Forelimb muscle (tissue), 1 donor: Measurements from ENCODE around the gene MFAP1. TPM values are rescaled to one million over a fixed set of nuclear protein-coding genes. Genes with fewer than 3 reads are reported as not detected.
"Not testable (repeated sequence)": the region's sequence is repeated elsewhere in the genome, so short reads cannot be mapped to it uniquely, and the experiment has no call there.

Source experiments
- DNase-seq: peaks from one replicate; pipeline ENCODE4 v3.0.0-alpha.2; 2013; ENCODE audit warnings: low read depth
- polyA plus RNA-seq: library from polyadenylated mRNA; unstranded; fragments of 120-200 nt; gene quantifications from one replicate; pipeline ENCODE4 v1.2.1, GENCODE V29; 2013; ENCODE audit not compliant: insufficient read length

The MFAP1 gene
- polyA plus RNA-seq, 1 donor: 30.3 TPM

DNA sequence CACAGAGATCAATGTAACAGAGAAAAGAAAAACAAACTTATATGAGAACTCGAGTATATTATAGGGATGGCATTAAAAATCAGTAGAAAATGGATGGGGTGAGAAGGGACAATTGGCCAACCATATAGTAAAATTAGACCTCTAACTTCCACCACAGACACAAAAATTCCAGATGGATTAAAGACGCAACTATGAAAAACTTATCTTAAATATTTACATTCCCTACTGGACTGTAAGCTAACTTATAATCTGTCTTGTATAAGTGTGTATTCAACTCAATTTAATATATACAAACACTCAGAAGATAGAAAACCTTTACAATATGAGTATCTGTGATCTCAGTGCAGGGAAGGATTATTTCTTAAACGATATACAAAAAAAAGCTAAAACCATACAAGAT is 3.0 kb downstream of the MFAP1 start:
- no peak for DNase-seq

- not testable (repeated sequence) for DNase-seq
These were observed 9.4 kb downstream of the MFAP1 start for GRCh38 chr15:43815064-43815463.

DNA sequence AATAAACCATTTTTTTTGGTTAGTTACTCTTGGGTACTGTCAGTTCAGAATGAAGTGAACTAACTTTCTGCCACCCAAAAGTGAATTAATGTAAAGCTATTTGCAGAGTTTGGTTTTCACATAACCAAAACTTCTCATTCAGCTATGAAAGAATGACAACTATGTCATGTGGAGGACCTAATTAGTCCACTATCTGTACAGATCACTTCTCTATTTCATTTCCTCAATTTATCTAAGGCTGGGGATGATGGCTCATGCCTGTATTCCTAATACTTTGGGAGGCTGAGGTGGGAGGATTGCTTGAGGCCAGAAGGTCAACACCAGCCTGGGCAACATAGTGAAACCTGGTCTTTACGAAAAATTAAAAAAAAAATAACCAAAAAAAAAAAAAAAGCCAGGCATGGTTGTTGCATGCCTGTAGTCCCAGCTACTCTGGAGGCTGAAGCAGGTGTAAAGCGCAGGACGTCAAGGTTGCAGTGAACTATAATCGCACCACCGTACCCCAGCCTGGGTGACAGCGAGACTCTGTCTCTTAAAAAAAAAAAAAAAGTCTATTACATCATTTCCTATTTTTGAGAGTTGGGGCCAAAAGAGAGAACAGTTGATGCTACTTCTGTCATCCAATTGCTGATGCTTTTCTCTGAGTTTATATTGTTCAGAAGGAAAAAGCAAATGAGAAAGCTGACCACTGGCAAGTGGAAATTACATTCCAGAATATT is 15.4 kb downstream of the MFAP1 start:
- DNase-seq: no peak

DNA sequence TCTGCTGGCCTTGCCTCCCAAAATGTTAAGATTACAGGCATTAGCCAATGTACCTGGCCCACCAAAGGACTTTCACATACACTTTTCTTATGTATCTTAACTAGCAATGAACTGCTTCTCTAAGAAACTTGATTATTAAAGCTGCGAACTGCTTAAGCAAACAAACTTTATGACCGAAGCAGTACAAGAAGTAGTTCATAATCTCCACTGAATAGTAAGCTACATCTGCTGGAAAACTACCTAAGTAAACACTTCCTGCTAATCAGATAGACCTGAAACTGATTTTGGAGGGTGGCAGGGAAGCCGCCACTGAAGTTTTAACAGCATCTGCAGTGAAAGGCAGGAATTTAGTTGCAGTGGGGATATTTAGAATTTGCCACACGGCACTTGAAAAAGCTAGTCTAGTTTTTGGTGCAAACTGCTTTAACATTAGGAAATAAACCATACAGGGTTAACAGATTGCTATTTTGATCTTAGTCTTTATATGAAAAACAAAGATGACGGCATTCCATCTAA is 16.0 kb downstream of the MFAP1 start:
- no peak for DNase-seq

DNA sequence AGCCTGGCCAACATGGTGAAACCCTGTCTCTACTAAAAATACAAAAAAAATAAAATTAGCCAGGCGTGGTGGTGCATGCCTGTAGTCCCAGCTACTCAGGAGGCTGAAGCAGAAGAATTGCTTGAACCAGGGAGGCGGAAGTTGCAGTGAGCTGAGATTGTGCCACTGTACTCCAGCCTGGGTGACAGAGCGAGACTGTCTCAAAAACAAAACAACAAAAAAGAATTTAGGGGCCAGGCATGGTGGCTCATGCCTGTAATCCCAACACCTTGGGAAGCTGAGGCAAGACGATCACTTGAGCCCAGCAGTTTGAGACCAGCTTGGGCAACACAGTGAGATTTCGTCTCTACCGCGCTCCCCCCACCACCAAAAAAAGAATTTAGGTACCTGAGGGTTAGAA is 21.8 kb downstream of the MFAP1 start:
- not testable (repeated sequence) for DNase-seq

DNA sequence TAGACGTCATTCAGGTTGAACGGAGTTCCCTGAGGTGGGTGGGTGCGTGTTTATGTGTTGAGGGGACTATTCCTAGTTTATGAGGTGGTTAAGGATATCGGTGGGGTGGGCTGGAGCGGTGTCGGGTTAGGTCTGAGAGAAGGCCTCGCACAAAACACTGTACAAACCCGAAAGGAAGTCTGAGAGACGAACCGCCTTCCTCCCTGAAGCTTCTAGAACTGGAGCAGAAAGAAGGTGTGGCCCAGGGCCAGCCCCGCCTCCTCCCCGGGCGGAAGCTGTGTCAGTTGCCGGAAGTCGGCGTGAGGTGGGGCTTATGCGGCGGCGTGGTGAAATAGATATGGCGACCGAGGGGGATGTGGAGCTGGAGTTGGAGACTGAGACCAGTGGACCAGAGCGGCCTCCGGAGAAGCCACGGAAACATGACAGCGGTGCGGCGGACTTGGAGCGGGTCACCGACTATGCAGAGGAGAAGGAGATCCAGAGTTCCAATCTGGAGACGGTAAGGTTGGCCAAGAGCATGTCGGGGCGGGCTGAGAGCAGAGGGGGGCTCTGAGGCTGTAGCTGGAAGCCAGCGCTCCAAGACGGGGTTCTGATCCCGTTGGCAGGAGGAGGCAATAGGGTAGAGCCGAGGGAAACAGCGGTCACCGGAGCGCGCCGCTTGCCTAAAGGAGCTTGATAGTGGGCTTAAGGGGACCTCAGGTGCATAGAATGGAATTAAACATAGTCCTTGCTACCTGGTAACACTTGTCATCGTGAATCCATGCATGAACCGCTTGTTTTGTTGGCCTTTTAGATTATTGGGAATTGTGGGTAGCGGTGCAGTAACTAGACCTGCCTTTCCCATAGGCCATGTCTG is 24.0 kb downstream of the MFAP1 start, which contains the start of gene HYPK:
Gene HYPK, plus strand, starts transcription at position 314 of the 856 bp plus-strand sequence. Its CDS starts 24 bp downstream, at position 338.
- peak; percentile 81 for DNase-seq

- DNase-seq: no peak
These were observed 24.6 kb downstream of the MFAP1 start, which contains the start of gene SERINC4 for GRCh38 chr15:43799945-43800285. Gene SERINC4 (minus strand): TSS chr15:43800220. CDS start chr15:43799986, 234 bp downstream.

DNA sequence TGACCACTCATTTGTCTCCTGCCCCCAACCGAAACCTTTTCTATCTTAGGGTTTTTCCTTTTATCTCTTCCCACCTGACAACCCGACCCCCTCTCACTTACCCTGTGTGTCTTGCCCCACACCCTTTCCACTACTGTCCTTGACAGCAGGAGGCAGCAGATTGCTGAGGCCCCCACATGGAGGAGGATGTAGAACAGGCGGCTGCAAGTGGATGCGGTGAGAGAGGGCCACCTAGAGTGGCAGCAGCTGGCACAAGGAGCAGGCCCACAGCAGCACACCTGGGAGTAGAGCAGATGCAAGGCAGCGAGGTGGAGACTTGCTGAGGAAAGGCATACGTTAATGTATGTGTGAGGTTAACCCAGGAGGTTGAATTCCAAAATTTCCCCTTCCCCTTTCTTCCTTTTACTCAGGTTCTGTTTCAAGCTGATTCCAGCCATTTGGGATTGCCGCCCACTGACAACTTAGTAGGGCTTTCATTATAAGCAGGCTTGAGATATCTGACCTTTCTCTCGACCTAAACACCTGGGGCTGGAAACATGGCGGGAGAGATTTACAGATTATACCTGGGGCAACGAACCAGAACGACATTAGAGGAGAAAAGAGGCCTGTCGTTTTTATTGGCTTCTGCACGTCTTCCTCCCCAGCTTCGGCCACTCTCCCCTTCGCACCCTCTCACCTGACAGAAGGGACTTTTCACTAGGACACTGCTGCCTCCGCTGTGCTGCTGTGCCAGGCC is 25.1 kb downstream of the MFAP1 start:
- DNase-seq: no peak

DNA sequence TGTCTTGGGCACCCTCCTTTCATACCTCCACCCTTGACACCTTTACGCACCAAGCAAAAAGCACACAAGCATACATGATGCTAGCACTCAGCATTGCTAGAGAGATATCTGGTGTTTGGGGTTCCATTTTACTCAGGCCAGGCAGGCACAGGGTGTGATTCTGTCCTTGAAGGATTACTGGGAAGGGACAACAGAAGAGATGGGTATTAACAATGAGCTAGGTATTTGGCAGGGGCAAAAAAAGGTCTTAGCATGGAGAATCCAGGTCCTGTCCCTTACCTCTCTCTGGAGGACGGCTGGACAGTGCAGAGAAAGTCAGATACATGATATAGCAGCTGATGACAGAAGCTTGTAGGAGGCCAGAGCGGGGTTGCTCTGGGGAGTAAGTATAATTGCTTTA is 27.9 kb downstream of the MFAP1 start:
- DNase-seq: no peak

DNA sequence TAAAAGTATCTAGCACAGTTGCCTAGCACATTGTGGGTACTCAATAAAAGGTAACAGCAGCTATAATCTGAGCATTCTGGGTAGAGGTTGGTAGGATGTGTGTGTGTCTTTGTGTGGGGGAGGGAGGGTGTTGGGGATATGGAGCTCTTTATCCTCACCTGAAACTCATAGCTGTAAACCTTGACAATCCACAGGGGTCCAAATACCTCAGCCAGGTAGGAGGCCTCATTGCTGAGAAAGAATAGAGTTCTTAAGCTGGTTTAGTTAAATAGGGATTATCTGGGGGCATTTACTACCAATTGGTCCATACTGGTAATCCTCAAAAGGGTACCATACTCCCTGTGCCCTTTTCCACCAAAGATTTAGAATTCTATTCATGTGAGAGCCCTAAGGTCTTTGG is 28.5 kb downstream of the MFAP1 start:
- no peak for DNase-seq

DNA sequence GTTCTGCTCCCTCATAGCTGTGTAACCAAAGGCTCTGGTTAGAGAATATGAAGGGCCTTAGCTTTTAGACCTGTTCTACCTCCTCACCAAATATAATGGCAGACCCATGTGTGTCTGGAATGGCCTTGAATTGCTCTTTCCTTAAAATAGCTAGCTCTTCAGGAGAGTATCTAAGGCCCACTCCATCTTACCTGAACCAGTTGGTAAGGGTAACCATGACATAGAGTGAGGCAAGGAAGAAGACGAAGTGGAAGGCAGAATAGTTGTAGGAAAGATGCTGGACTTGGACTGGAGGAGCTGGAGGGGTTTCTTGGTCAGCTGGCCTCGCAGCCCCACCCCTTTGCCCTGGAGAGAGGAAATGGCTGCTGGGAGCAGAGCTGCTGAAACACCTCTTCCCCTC is 29.3 kb downstream of the MFAP1 start:
- DNase-seq: no peak

GRCh38 chr15:43794269-43795037 is 30.0 kb downstream of the MFAP1 start:
- DNase-seq: no peak

DNA sequence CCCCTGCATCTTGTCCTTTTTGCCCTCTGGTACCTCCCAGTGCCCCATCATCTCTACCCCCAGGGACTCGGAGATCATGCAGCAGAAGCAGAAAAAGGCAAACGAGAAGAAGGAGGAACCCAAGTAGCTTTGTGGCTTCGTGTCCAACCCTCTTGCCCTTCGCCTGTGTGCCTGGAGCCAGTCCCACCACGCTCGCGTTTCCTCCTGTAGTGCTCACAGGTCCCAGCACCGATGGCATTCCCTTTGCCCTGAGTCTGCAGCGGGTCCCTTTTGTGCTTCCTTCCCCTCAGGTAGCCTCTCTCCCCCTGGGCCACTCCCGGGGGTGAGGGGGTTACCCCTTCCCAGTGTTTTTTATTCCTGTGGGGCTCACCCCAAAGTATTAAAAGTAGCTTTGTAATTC is 30.8 kb downstream of the MFAP1 start:
- no peak for DNase-seq

DNA sequence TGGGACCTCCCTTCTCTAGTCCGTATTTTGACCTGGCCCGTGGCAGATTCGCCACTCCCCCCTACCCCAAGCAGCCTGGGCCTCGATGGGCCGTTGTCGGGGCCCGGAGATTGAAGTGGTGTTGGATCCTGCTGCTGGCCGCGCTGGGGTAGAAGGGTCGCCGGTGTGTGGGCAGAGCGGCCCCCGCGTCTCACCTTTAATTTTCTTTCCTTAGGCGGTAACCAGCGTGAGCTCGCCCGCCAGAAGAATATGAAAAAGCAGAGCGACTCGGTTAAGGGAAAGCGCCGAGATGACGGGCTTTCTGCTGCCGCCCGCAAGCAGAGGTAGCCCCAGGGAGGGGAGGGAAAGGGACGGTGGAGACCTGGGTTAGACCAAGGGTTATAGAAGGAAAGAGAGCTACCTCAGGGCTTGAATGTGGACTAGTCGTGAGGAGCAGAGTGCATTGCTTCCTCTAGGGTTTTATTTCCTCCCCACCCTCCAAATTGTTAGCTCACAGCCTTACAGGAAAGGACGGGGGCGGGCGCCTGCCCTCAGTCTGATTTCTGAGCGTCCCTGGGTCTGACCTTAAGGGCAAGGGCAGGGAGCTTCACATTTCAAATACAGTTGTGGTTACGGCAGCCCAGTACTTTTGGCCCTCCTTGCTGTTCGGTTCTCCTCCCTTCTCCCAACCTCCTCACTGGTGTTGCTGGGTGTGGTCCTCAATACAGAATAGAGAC is 31.6 kb downstream of the MFAP1 start:
- DNase-seq: no peak

GRCh38 chr15:43791993-43792760 is 32.3 kb downstream of the MFAP1 start, which contains the start of gene SERF2:
Gene SERF2 (plus strand): TSS chr15:43792320. CDS start chr15:43792377, 57 bp downstream.
- DNase-seq: peak; percentile 94

- DNase-seq: no peak
These were observed 35.1 kb downstream of the MFAP1 start for GRCh38 chr15:43789409-43789808.

- DNase-seq: no peak
These were observed 45.5 kb downstream of the MFAP1 start for GRCh38 chr15:43779016-43779415.

GRCh38 chr15:43777267-43777914 is 47.1 kb downstream of the MFAP1 start:
- no peak for DNase-seq

GRCh38 chr15:43776718-43777266 is 47.7 kb downstream of the MFAP1 start, which contains the start of gene ELL3:
Gene ELL3 (minus strand): TSS chr15:43776966. CDS start chr15:43776901, 65 bp downstream.
- no peak for DNase-seq
